NCI-H128 (cell line): Measurements from ENCODE around the gene LMBR1L.
A peak's percentile ranks its signal among the peaks of the same experiment; 100 is the strongest.
"Not testable (repeated sequence)": the region's sequence is repeated elsewhere in the genome, so short reads cannot be mapped to it uniquely, and the experiment has no call there.

Experiments
- DNase-seq: peaks from one replicate; lab custom pipeline; 2025; ENCODE audit not compliant: unreplicated experiment; lab: John Stamatoyannopoulos, UW

The LMBR1L gene

GRCh38 chr12:49110464-49111155 lies at the start of gene LMBR1L:
Gene LMBR1L (minus strand): TSS chr12:49110847. CDS start chr12:49110555, 292 bp downstream.
- DNase-seq, result peak; percentile 99

- DNase-seq, result no peak
Measured at GRCh38 chr12:49160399-49160798, 49.8 kb upstream of the LMBR1L start.

- no peak for DNase-seq
Measured at GRCh38 chr12:49154221-49154620, 43.6 kb upstream of the LMBR1L start.

GRCh38 chr12:49147384-49147783 lies 36.7 kb upstream of the LMBR1L start:
- no peak for DNase-seq

- no peak for DNase-seq
Measured at GRCh38 chr12:49146406-49146805, 35.8 kb upstream of the LMBR1L start.

GRCh38 chr12:49144384-49144783 lies 33.7 kb upstream of the LMBR1L start:
- no peak for DNase-seq

- DNase-seq, result no peak
Measured at GRCh38 chr12:49138999-49139398, 28.4 kb upstream of the LMBR1L start.

GRCh38 chr12:49138587-49138986 lies 27.9 kb upstream of the LMBR1L start:
- no peak for DNase-seq

- DNase-seq, result no peak
Measured at GRCh38 chr12:49137476-49137875, 26.8 kb upstream of the LMBR1L start.

- not testable (repeated sequence) for DNase-seq
Measured at GRCh38 chr12:49136997-49137396, 26.4 kb upstream of the LMBR1L start.

GRCh38 chr12:49133590-49133989 lies 22.9 kb upstream of the LMBR1L start:
- no peak for DNase-seq

GRCh38 chr12:49133014-49133413 lies 22.4 kb upstream of the LMBR1L start:
- DNase-seq, result no peak

- DNase-seq, result no peak
Measured at GRCh38 chr12:49131894-49132461, 21.3 kb upstream of the LMBR1L start.

- DNase-seq, result peak; percentile 93
Measured at GRCh38 chr12:49131051-49131893, 20.6 kb upstream of the LMBR1L start, which contains the start of gene TUBA1B. Gene TUBA1B (minus strand): TSS chr12:49131395. CDS start chr12:49131300, 95 bp downstream.

GRCh38 chr12:49130151-49131050 lies 19.8 kb upstream of the LMBR1L start:
- DNase-seq, result peak; percentile 85

- no peak for DNase-seq
Measured at GRCh38 chr12:49129332-49130150, 18.9 kb upstream of the LMBR1L start.

GRCh38 chr12:49127971-49128370 lies 17.3 kb upstream of the LMBR1L start:
- not testable (repeated sequence) for DNase-seq

GRCh38 chr12:49126852-49127763 lies 16.5 kb upstream of the LMBR1L start:
- DNase-seq, result no peak
